SK-N-SH (cell line): ENCODE measurements around the gene C18orf63.

Experiments
- CTCF ChIP-seq: fragments of 200-600 bp; sonication (generic); IDR thresholded peaks from 2 replicates; pipeline ENCODE4 v1.6.1; 2017; ENCODE audit warnings: antibody characterized with exemption, mild to moderate bottlenecking, moderate library complexity
- EP300 ChIP-seq, 2 experiments: IDR thresholded peaks; 2 replicates each; pipeline versions ENCODE4 v1.4.0 to v1.6.1; 2012; ENCODE audit warnings: borderline replicate concordance in 1 of 2, low read depth in 1 of 2, low read length in 1 of 2
- FOXM1 ChIP-seq: IDR thresholded peaks from 2 replicates; pipeline ENCODE4 v1.4.0; 2012; ENCODE audit warnings: low read depth, mild to moderate bottlenecking
- GABPA ChIP-seq: IDR thresholded peaks from 2 replicates; pipeline ENCODE4 v1.4.0; 2012; ENCODE audit warnings: low read depth, mild to moderate bottlenecking
- JUND ChIP-seq: IDR thresholded peaks from 2 replicates; pipeline ENCODE4 v1.4.0; 2012
- MXI1 ChIP-seq: IDR thresholded peaks from 2 replicates; pipeline ENCODE4 v1.6.1; 2012; ENCODE audit warnings: mild to moderate bottlenecking, low read depth, low read length, improper control_type of control experiment
- NRF1 ChIP-seq: IDR thresholded peaks from 2 replicates; pipeline ENCODE4 v1.6.1; 2012; ENCODE audit warnings: low read depth, mild to moderate bottlenecking, low read length
- POLR2AphosphoS5 ChIP-seq: IDR thresholded peaks from 2 replicates; pipeline ENCODE4 v1.6.1; 2012; ENCODE audit warnings: low read depth, low read length
- SIN3A ChIP-seq: IDR thresholded peaks from 2 replicates; pipeline ENCODE4 v1.6.1; 2012; ENCODE audit warnings: low read depth, mild to moderate bottlenecking, low read length, moderate library complexity, borderline replicate concordance
- YY1 ChIP-seq: IDR thresholded peaks from 2 replicates; pipeline ENCODE4 v1.4.0; 2012; ENCODE audit warnings: low read depth, mild to moderate bottlenecking
- TF ChIP-seq, protein P1 (sequence below): fragments of 150-350 bp; IDR thresholded peaks from 2 replicates; pipeline ENCODE4 v1.6.1; 2017; ENCODE audit warnings: antibody characterized with exemption, low read length, low read depth, borderline replicate concordance
- TF ChIP-seq, protein P2 (sequence below): fragments of 150-350 bp; IDR thresholded peaks from 2 replicates; pipeline ENCODE4 v1.6.1; 2016; ENCODE audit warnings: mild to moderate bottlenecking, low read depth, low read length
- TF ChIP-seq, protein P3 (sequence below): IDR thresholded peaks from 2 replicates; pipeline ENCODE4 v1.6.1; 2012; ENCODE audit warnings: mild to moderate bottlenecking, low read depth, low read length, moderate library complexity
- TF ChIP-seq, protein P4 (sequence below): IDR thresholded peaks from 2 replicates; pipeline ENCODE4 v1.4.0; 2012; ENCODE audit warnings: low read depth

GRCh38 chr18:74282755-74283554 is 32.7 kb upstream of the C18orf63 start:
- TF ChIP-seq FOXM1 (no peak), CTCF (no peak), NRF1 (no peak), JUND (no peak), POLR2AphosphoS5 (no peak), EP300 (IDR thresholded peaks at IDR 0.05; ENCODE audit: borderline replicate concordance in 1 of 2, low read depth in 1 of 2, low read length in 1 of 2) (no peak), MXI1 (no peak), SIN3A (no peak), YY1 (no peak), GABPA (no peak)
- TF ChIP-seq, protein P1, sequence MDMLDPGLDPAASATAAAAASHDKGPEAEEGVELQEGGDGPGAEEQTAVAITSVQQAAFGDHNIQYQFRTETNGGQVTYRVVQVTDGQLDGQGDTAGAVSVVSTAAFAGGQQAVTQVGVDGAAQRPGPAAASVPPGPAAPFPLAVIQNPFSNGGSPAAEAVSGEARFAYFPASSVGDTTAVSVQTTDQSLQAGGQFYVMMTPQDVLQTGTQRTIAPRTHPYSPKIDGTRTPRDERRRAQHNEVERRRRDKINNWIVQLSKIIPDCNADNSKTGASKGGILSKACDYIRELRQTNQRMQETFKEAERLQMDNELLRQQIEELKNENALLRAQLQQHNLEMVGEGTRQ = no peak
- TF ChIP-seq, protein P2, sequence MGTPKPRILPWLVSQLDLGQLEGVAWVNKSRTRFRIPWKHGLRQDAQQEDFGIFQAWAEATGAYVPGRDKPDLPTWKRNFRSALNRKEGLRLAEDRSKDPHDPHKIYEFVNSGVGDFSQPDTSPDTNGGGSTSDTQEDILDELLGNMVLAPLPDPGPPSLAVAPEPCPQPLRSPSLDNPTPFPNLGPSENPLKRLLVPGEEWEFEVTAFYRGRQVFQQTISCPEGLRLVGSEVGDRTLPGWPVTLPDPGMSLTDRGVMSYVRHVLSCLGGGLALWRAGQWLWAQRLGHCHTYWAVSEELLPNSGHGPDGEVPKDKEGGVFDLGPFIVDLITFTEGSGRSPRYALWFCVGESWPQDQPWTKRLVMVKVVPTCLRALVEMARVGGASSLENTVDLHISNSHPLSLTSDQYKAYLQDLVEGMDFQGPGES = no peak
- TF ChIP-seq, protein P3, sequence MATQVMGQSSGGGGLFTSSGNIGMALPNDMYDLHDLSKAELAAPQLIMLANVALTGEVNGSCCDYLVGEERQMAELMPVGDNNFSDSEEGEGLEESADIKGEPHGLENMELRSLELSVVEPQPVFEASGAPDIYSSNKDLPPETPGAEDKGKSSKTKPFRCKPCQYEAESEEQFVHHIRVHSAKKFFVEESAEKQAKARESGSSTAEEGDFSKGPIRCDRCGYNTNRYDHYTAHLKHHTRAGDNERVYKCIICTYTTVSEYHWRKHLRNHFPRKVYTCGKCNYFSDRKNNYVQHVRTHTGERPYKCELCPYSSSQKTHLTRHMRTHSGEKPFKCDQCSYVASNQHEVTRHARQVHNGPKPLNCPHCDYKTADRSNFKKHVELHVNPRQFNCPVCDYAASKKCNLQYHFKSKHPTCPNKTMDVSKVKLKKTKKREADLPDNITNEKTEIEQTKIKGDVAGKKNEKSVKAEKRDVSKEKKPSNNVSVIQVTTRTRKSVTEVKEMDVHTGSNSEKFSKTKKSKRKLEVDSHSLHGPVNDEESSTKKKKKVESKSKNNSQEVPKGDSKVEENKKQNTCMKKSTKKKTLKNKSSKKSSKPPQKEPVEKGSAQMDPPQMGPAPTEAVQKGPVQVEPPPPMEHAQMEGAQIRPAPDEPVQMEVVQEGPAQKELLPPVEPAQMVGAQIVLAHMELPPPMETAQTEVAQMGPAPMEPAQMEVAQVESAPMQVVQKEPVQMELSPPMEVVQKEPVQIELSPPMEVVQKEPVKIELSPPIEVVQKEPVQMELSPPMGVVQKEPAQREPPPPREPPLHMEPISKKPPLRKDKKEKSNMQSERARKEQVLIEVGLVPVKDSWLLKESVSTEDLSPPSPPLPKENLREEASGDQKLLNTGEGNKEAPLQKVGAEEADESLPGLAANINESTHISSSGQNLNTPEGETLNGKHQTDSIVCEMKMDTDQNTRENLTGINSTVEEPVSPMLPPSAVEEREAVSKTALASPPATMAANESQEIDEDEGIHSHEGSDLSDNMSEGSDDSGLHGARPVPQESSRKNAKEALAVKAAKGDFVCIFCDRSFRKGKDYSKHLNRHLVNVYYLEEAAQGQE = no peak
- TF ChIP-seq, protein P4, sequence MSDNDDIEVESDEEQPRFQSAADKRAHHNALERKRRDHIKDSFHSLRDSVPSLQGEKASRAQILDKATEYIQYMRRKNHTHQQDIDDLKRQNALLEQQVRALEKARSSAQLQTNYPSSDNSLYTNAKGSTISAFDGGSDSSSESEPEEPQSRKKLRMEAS = no peak
